K562 (cell line): ENCODE data around the gene RAB5A. TPM values are rescaled to one million over a fixed set of nuclear protein-coding genes. Genes with fewer than 3 reads are reported as not detected.

Experiments
- MAFF ChIP-seq: IDR thresholded peaks from 2 replicates; pipeline ENCODE4 v1.6.1; 2012; ENCODE audit warnings: low read length, improper control_type of control experiment
- MAFG ChIP-seq: fragments of 450-650 bp; conservative IDR thresholded peaks from 2 replicates; pipeline ENCODE4 v1.6.1; 2016; ENCODE audit warnings: missing genetic modification characterization, missing compliant biosample characterization
- PREB ChIP-seq: sonication (generic); formaldehyde crosslinking; IDR thresholded peaks from 2 replicates; pipeline ENCODE4 v1.8.1; 2023; ENCODE audit warnings: mild to moderate bottlenecking, missing genetic modification reagents
- RBM39 ChIP-seq: fragments of 200-400 bp; formaldehyde crosslinking; optimal IDR thresholded peaks from 2 replicates; pipeline ENCODE3; 2018; ENCODE audit warnings: low read depth, low read length
- SLC30A9 ChIP-seq: fragments of 250-450 bp; sonication (Bioruptor Pico); IDR thresholded peaks from 2 replicates; pipeline ENCODE4 v1.8.0; 2022; ENCODE audit warnings: mild to moderate bottlenecking, moderate library complexity
- TFAP4 ChIP-seq: sonication (generic); formaldehyde crosslinking; IDR thresholded peaks from 2 replicates; pipeline ENCODE4 v1.8.0; 2022; ENCODE audit warnings: missing genetic modification reagents, mild to moderate bottlenecking, moderate library complexity, borderline replicate concordance
- THAP7 ChIP-seq: fragments of 250-450 bp; sonication (Bioruptor Pico); IDR thresholded peaks from 2 replicates; pipeline ENCODE4 v1.5.0; 2021
- TRIM24 ChIP-seq, 2 experiments: fragments of 450-650 bp; IDR thresholded peaks; 2 replicates each; pipeline ENCODE4 v1.6.1; 2016
- TRIM28 ChIP-seq: fragments of 450-650 bp; IDR thresholded peaks from 2 replicates; pipeline ENCODE4 v1.6.1; 2017
- ZBTB40 ChIP-seq, 2 experiments: fragments of 450-650 bp in 1 of 2; sonication (generic) in 1 of 2; formaldehyde crosslinking in 1 of 2; IDR thresholded peaks; 2 replicates each; pipeline versions ENCODE4 v1.7.1 to v1.9.0; 2016 to 2022; ENCODE audit warnings: inconsistent platforms in 1 of 2, mild to moderate bottlenecking in 1 of 2, missing genetic modification reagents in 1 of 2
- ZNF140 ChIP-seq: fragments of 250-450 bp; sonication (Bioruptor Pico); IDR thresholded peaks from 2 replicates; pipeline ENCODE4 v1.8.0; 2021; ENCODE audit warnings: moderate library complexity, mild to moderate bottlenecking, inconsistent platforms
- ZNF395 ChIP-seq: fragments of 200-800 bp; sonication (Bioruptor generic); IDR thresholded peaks from 2 replicates; pipeline ENCODE4 v1.6.1; 2017; ENCODE audit warnings: missing genetic modification characterization, missing compliant biosample characterization
- polyA plus RNA-seq, 8 experiments: library from polyadenylated mRNA; depleted of rRNA in 4 of 8; stranded (reverse) in 5 of 8; unstranded in 3 of 8; fragments of >200 nt; fragmentation: Nextera tagmentation in 2 of 8; fragmentation: Illumina TruSeq in 1 of 8; extraction: Ambion mirVana in 2 of 8; extraction: Trizol in 1 of 8; gene quantifications; 2 replicates each; pipeline versions ENCODE4 v1.2.1 to v1.2.3, GENCODE V29; 2011 to 2014; ENCODE audit warnings: inconsistent platforms in 1 of 8, missing spikeins in 1 of 8
- total RNA-seq, 7 experiments: library from RNA; depleted of rRNA in 6 of 7; stranded (reverse); fragments of >200 nt in 6 of 7; fragmentation: Illumina TruSeq in 2 of 7; extraction: Trizol in 2 of 7; gene quantifications; 2 replicates each; pipeline versions ENCODE4 v1.2.1 to v1.2.3, GENCODE V29; 2011 to 2021; ENCODE audit warnings: low replicate concordance in 1 of 7

RAB5A gene
- total and polyA plus RNA-seq, 9 of the 15 experiments (the other 6 are each of a cell fraction or from before 2014, with no cell fraction given), result 28.3 to 64.2 (median 49.0) TPM

GRCh38 chr3:19946832-19947548, at the start of gene RAB5A (continued):
- peak; percentile 98 for TF ChIP-seq ZBTB40 (IDR thresholded peaks at IDR 0.05)
- no peak for TF ChIP-seq ZBTB40 (CRISPR knock-in tag; IDR thresholded peaks at IDR 0.05)
- TF ChIP-seq RBM39, result no peak
- no peak for TF ChIP-seq TRIM28
- no peak for TF ChIP-seq MAFG (tag)
- TF ChIP-seq MAFF, result no peak
- TF ChIP-seq TFAP4 (CRISPR knock-in tag), result peak; percentile 84
- no peak for TF ChIP-seq PREB
- no peak for TF ChIP-seq ZNF140
- no peak for TF ChIP-seq THAP7 (CRISPR knock-in tag)
- TF ChIP-seq SLC30A9 (CRISPR knock-in tag), result no peak
- peak; percentile 87 for TF ChIP-seq ZNF395 (CRISPR knock-in tag)
- peak in 1 of 2 experiments; percentile 89; a peak in 2 of 4 replicates for TF ChIP-seq TRIM24 (IDR thresholded peaks at IDR 0.05)
